Non-pigmented ciliary epithelial cell (primary cell): ENCODE results near the gene TTC3.
"Not testable (repeated sequence)": the region's sequence is repeated elsewhere in the genome, so short reads cannot be mapped to it uniquely, and the experiment has no call there.

Experiments
- DNase-seq: peaks from one replicate; pipeline ENCODE4 v3.0.0-alpha.2; 2010; ENCODE audit warnings: low read depth

The TTC3 gene

GRCh38 chr21:37199057-37199924, 126.2 kb downstream of the TTC3 start:
- DNase-seq = peak; percentile 60

- no peak for DNase-seq
Observed at GRCh38 chr21:37200641-37201480, 127.8 kb downstream of the TTC3 start.

GRCh38 chr21:37202221-37203110, 129.4 kb downstream of the TTC3 start:
- no peak for DNase-seq

- no peak for DNase-seq
Observed at GRCh38 chr21:37204580-37204979, 131.5 kb downstream of the TTC3 start.

GRCh38 chr21:37206496-37206895, 133.4 kb downstream of the TTC3 start:
- DNase-seq = no peak

- no peak for DNase-seq
Observed at GRCh38 chr21:37207441-37208009, 134.5 kb downstream of the TTC3 start.

- DNase-seq = no peak
Observed at GRCh38 chr21:37208056-37208721, 135.1 kb downstream of the TTC3 start.

GRCh38 chr21:37208741-37209225, 135.7 kb downstream of the TTC3 start:
- DNase-seq = no peak

- DNase-seq = no peak
Observed at GRCh38 chr21:37210130-37210529, 137.1 kb downstream of the TTC3 start.

- DNase-seq = no peak
Observed at GRCh38 chr21:37210799-37211198, 137.7 kb downstream of the TTC3 start.

GRCh38 chr21:37214952-37215351, 141.9 kb downstream of the TTC3 start:
- DNase-seq = no peak

- no peak for DNase-seq
Observed at GRCh38 chr21:37219761-37220432, 146.8 kb downstream of the TTC3 start.

- DNase-seq = no peak
Observed at GRCh38 chr21:37220433-37220980, 147.5 kb downstream of the TTC3 start.

- DNase-seq = peak; percentile 51
Observed at GRCh38 chr21:37220981-37221664, 148.1 kb downstream of the TTC3 start.

- not testable (repeated sequence) for DNase-seq
Observed at GRCh38 chr21:37222248-37222647, 149.2 kb downstream of the TTC3 start.

GRCh38 chr21:37223804-37224345, 150.8 kb downstream of the TTC3 start:
- DNase-seq = no peak

- DNase-seq = no peak
Observed at GRCh38 chr21:37224861-37225839, 152.1 kb downstream of the TTC3 start.
